Left lung (tissue), 10 donors: ENCODE results near the gene SPSB2. TPM values are rescaled to one million over a fixed set of nuclear protein-coding genes. Genes with fewer than 3 reads are reported as not detected.

ENCODE experiments used
- ATAC-seq: fragments of 200-7000 bp; cut with Tn5 transposase; one replicate; pipeline ENCODE4 v1.9.1; 2020; ENCODE audit warnings: moderate library complexity
- DNase-seq, 4 donors: peaks; one replicate each; pipeline ENCODE4 v3.0.0-alpha.2; 2013 to 2020
- H3K27ac ChIP-seq, 2 donors: fragments of 200-600 bp; sonication (generic) in 1 of 2; one replicate each; pipeline versions ENCODE4 v1.5.0 to v1.8.0; 2020 to 2021
- H3K27me3 ChIP-seq, 2 donors: fragments of 200-600 bp; sonication (generic) in 1 of 2; one replicate each; pipeline versions ENCODE4 v1.5.0 to v1.8.0; 2020 to 2021
- H3K36me3 ChIP-seq, 2 donors: fragments of 200-600 bp; sonication (generic) in 1 of 2; one replicate each; pipeline versions ENCODE4 v1.5.0 to v1.8.0; 2020 to 2021
- H3K4me1 ChIP-seq, 2 donors: fragments of 200-600 bp; one replicate each; pipeline ENCODE4 v1.8.0; 2021
- H3K4me3 ChIP-seq, 2 donors: fragments of 200-600 bp; sonication (generic) in 1 of 2; one replicate each; pipeline versions ENCODE4 v1.5.0 to v1.8.0; 2020 to 2021; ENCODE audit warnings: mild to moderate bottlenecking in 1 of 2
- H3K9me3 ChIP-seq, 2 donors: fragments of 200-600 bp; sonication (generic) in 1 of 2; one replicate each; pipeline versions ENCODE4 v1.5.0 to v1.8.0; 2020 to 2021
- intact Hi-C, 2 donors: fragments of 100-400 bp; cut with DNase I; formaldehyde crosslinking; loops; one replicate each; pipeline versions ENCODE4 v1.11.2 to v1.14.2; 2022
- polyA plus RNA-seq, 6 donors: library from polyadenylated mRNA; unstranded; fragments of 120-200 nt; gene quantifications; one replicate each; pipeline ENCODE4 v1.2.1, GENCODE V29; 2013; ENCODE audit not compliant: insufficient read length in 6 of 6
- total RNA-seq, 2 donors: library from RNA; stranded (reverse); fragmentation: NEBNext Ultra II Directional; extraction: Animal tissue kit (Norgen Biotek cat#: 25700); gene quantifications; one replicate each; pipeline ENCODE4 v1.2.1, GENCODE V29; 2021
- TF ChIP-seq, protein P1 (sequence below), 2 donors: fragments of 200-600 bp; sonication (generic) in 1 of 2; IDR thresholded peaks; one replicate each; pipeline versions ENCODE4 v1.5.0 to v1.8.0; 2021; ENCODE audit warnings: antibody characterized with exemption in 2 of 2
- donor health status: DM: no; HTN: yes; CAD: no.
- donor health status: DM: no; HTN: no; CAD: no.

The SPSB2 gene
- total and polyA plus RNA-seq, 8 donors = 3.4 to 27.1 (median 8.4) TPM

GRCh38 chr12:6822426-6823135 lies 50.5 kb downstream of the SPSB2 start:
- Histone ChIP-seq H3K27me3 (peaks cover 0 to 62% of the 10 kb centered on the region in 2 donors), H3K27ac (no peak overlapping the region), H3K9me3 (no peaks in the 10 kb centered on the region), H3K4me3 (peak overlapping the region in 1 of 2 donors; percentile 41), H3K4me1 (peaks cover 9 to 30% of the 10 kb centered on the region in 2 donors), H3K36me3 (no peaks in the 10 kb centered on the region)
- TF ChIP-seq, protein P1, sequence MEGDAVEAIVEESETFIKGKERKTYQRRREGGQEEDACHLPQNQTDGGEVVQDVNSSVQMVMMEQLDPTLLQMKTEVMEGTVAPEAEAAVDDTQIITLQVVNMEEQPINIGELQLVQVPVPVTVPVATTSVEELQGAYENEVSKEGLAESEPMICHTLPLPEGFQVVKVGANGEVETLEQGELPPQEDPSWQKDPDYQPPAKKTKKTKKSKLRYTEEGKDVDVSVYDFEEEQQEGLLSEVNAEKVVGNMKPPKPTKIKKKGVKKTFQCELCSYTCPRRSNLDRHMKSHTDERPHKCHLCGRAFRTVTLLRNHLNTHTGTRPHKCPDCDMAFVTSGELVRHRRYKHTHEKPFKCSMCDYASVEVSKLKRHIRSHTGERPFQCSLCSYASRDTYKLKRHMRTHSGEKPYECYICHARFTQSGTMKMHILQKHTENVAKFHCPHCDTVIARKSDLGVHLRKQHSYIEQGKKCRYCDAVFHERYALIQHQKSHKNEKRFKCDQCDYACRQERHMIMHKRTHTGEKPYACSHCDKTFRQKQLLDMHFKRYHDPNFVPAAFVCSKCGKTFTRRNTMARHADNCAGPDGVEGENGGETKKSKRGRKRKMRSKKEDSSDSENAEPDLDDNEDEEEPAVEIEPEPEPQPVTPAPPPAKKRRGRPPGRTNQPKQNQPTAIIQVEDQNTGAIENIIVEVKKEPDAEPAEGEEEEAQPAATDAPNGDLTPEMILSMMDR (IDR thresholded peaks at IDR 0.05) = no peak
- no peak for DNase-seq
- no peak for ATAC-seq
- intact Hi-C loops = no loop called here

GRCh38 chr12:6821591-6822425 lies 51.3 kb downstream of the SPSB2 start, which contains the start of gene GPR162:
TSS of gene GPR162 (plus strand) at chr12:6821821. CDS start at chr12:6823899, 2,078 bp downstream.
- peak within 1 kb of the TSS; percentile 13 to 53 for H3K27ac ChIP-seq
- ATAC-seq = peak; percentile 60
- DNase-seq = peak; percentile 48 to 85 (median 72)
- H3K4me1 ChIP-seq = peaks cover 3 to 25% of the 10 kb centered on the region in 2 donors
- peaks cover 0 to 54% of the 10 kb centered on the region in 2 donors for H3K27me3 ChIP-seq
- TF ChIP-seq, protein P1 (IDR thresholded peaks at IDR 0.05) = no peak
- H3K36me3 ChIP-seq = no peaks in the 10 kb centered on the region
- intact Hi-C loops = no loop called here
- peak within 1 kb of the TSS; percentile 41 for H3K4me3 ChIP-seq
- no peaks in the 10 kb centered on the region for H3K9me3 ChIP-seq

Other genes with a start within 250 kb of the SPSB2 start
- 1 to 10 TPM; 1.5 to 2.0 TPM for gene LPAR5, start 237.3 kb downstream of the SPSB2 start, total RNA-seq
- 1 to 10 TPM; 1.1 to 1.8 (median 1.4) TPM for gene LPAR5, start 237.3 kb downstream of the SPSB2 start, polyA plus RNA-seq
- 1 to 10 TPM; 4.9 to 6.3 TPM for gene ACRBP, start 225.9 kb downstream of the SPSB2 start, total RNA-seq
- gene ACRBP, start 225.9 kb downstream of the SPSB2 start, polyA plus RNA-seq = 1 to 10 TPM; 5.4 to 8.2 (median 6.4) TPM
- 10 to 100 TPM; 23.1 to 38.0 TPM for gene ING4, start 210.2 kb downstream of the SPSB2 start, total RNA-seq
- 100 to 1,000 TPM in 4 of 6 donors, 10 to 100 TPM in 2; 88.3 to 113 (median 101) TPM for gene ING4, start 210.2 kb downstream of the SPSB2 start, polyA plus RNA-seq
- gene ZNF384, start 183.9 kb downstream of the SPSB2 start, total RNA-seq = 10 to 100 TPM; 39.3 to 55.0 TPM
- gene ZNF384, start 183.9 kb downstream of the SPSB2 start, polyA plus RNA-seq = 10 to 100 TPM; 86.7 to 97.9 (median 90.2) TPM
- under 1 TPM; 0.18 to 0.44 TPM for gene PIANP, start 172.5 kb downstream of the SPSB2 start, total RNA-seq
- gene PIANP, start 172.5 kb downstream of the SPSB2 start, polyA plus RNA-seq = 1 to 10 TPM; 5.5 to 8.0 (median 6.1) TPM
- gene COPS7A, start 149.3 kb downstream of the SPSB2 start, total RNA-seq = 10 to 100 TPM; 66.0 to 67.5 TPM
- gene COPS7A, start 149.3 kb downstream of the SPSB2 start, polyA plus RNA-seq = 10 to 100 TPM; 51.4 to 55.0 (median 53.3) TPM
- gene MLF2, start 120.2 kb downstream of the SPSB2 start, total RNA-seq = 100 to 1,000 TPM; 142 to 148 TPM
- 100 to 1,000 TPM; 151 to 182 (median 167) TPM for gene MLF2, start 120.2 kb downstream of the SPSB2 start, polyA plus RNA-seq
- gene PTMS, start 106.9 kb downstream of the SPSB2 start, total RNA-seq = 100 to 1,000 TPM; 276 to 322 TPM
- 100 to 1,000 TPM; 609 to 843 (median 755) TPM for gene PTMS, start 106.9 kb downstream of the SPSB2 start, polyA plus RNA-seq
- 1 to 10 TPM in 1 of 2 donors, under 1 TPM in 1; 0.79 to 2.4 TPM for gene LAG3, start 100.8 kb downstream of the SPSB2 start, total RNA-seq
- 1 to 10 TPM; 1.1 to 3.0 (median 1.7) TPM for gene LAG3, start 100.8 kb downstream of the SPSB2 start, polyA plus RNA-seq
- gene CD4, start 83.8 kb downstream of the SPSB2 start, total RNA-seq = 10 to 100 TPM; 64.5 to 96.2 TPM
- 10 to 100 TPM; 90.2 to 97.8 (median 92.9) TPM for gene CD4, start 83.8 kb downstream of the SPSB2 start, polyA plus RNA-seq
- 10 to 100 TPM; 12.7 to 13.7 TPM for gene GPR162, start 51.5 kb downstream of the SPSB2 start, total RNA-seq
- 10 to 100 TPM in 5 of 6 donors, 1 to 10 TPM in 1; 9.0 to 15.7 (median 11.5) TPM for gene GPR162, start 51.5 kb downstream of the SPSB2 start, polyA plus RNA-seq
- 10 to 100 TPM; 18.2 to 33.6 TPM for gene P3H3, start 44.9 kb downstream of the SPSB2 start, total RNA-seq
- gene P3H3, start 44.9 kb downstream of the SPSB2 start, polyA plus RNA-seq = 10 to 100 TPM; 18.0 to 41.7 (median 22.3) TPM
- 1 to 10 TPM; 2.0 to 3.3 TPM for gene GNB3, start 32.4 kb downstream of the SPSB2 start, total RNA-seq
- gene GNB3, start 32.4 kb downstream of the SPSB2 start, polyA plus RNA-seq = 1 to 10 TPM; 3.3 to 7.2 (median 5.4) TPM
- gene CDCA3, start 22.0 kb downstream of the SPSB2 start, total RNA-seq = 1 to 10 TPM; 2.0 to 7.7 TPM
- gene CDCA3, start 22.0 kb downstream of the SPSB2 start, polyA plus RNA-seq = 10 to 100 TPM; 25.3 to 59.2 (median 33.3) TPM
- 10 to 100 TPM; 80.2 to 90.2 TPM for gene USP5, start 21.2 kb downstream of the SPSB2 start, total RNA-seq
- gene USP5, start 21.2 kb downstream of the SPSB2 start, polyA plus RNA-seq = 10 to 100 TPM; 50.8 to 66.3 (median 58.0) TPM
- 100 to 1,000 TPM; 394 to 521 TPM for gene TPI1, start 5.8 kb downstream of the SPSB2 start, total RNA-seq
- 100 to 1,000 TPM; 416 to 483 (median 444) TPM for gene TPI1, start 5.8 kb downstream of the SPSB2 start, polyA plus RNA-seq
- 10 to 100 TPM; 11.0 to 14.8 TPM for gene LRRC23, start 31.5 kb upstream of the SPSB2 start, total RNA-seq
- 10 to 100 TPM; 18.3 to 36.8 (median 25.2) TPM for gene LRRC23, start 31.5 kb upstream of the SPSB2 start, polyA plus RNA-seq
- 10 to 100 TPM; 42.3 to 50.0 TPM for gene ENO2, start 41.3 kb upstream of the SPSB2 start, total RNA-seq
- gene ENO2, start 41.3 kb upstream of the SPSB2 start, polyA plus RNA-seq = 10 to 100 TPM in 5 of 6 donors, 1 to 10 TPM in 1; 9.3 to 22.0 (median 14.3) TPM
- 100 to 1,000 TPM in 1 of 2 donors, 10 to 100 TPM in 1; 96.9 to 107 TPM for gene ATN1, start 54.7 kb upstream of the SPSB2 start, total RNA-seq
- gene ATN1, start 54.7 kb upstream of the SPSB2 start, polyA plus RNA-seq = 100 to 1,000 TPM in 5 of 6 donors, 10 to 100 TPM in 1; 94.9 to 134 (median 115) TPM
- gene RNU7-1, start 70.5 kb upstream of the SPSB2 start, total RNA-seq = not detected
- 1 to 10 TPM in 2 of 6 donors, not detected in 4; 7.9 to 9.7 TPM for gene RNU7-1, start 70.5 kb upstream of the SPSB2 start, polyA plus RNA-seq
- 100 to 1,000 TPM; 159 to 194 TPM for gene C12orf57, start 70.7 kb upstream of the SPSB2 start, total RNA-seq
- 100 to 1,000 TPM; 175 to 239 (median 204) TPM for gene C12orf57, start 70.7 kb upstream of the SPSB2 start, polyA plus RNA-seq
- gene PTPN6, start 78.1 kb upstream of the SPSB2 start, total RNA-seq = 100 to 1,000 TPM in 1 of 2 donors, 10 to 100 TPM in 1; 74.6 to 145 TPM
- 10 to 100 TPM; 17.4 to 21.2 (median 18.3) TPM for gene PTPN6, start 78.1 kb upstream of the SPSB2 start, polyA plus RNA-seq
- 100 to 1,000 TPM; 113 to 142 TPM for gene PHB2, start 97.4 kb upstream of the SPSB2 start, total RNA-seq
- 100 to 1,000 TPM; 280 to 322 (median 302) TPM for gene PHB2, start 97.4 kb upstream of the SPSB2 start, polyA plus RNA-seq
- 10 to 100 TPM; 36.3 to 46.6 TPM for gene EMG1, start 97.6 kb upstream of the SPSB2 start, total RNA-seq
- gene EMG1, start 97.6 kb upstream of the SPSB2 start, polyA plus RNA-seq = 10 to 100 TPM; 45.3 to 52.3 (median 47.6) TPM
- 100 to 1,000 TPM in 1 of 2 donors, 10 to 100 TPM in 1; 74.5 to 108 TPM for gene LPCAT3, start 145.2 kb upstream of the SPSB2 start, total RNA-seq
- 10 to 100 TPM; 54.7 to 70.7 (median 61.9) TPM for gene LPCAT3, start 145.2 kb upstream of the SPSB2 start, polyA plus RNA-seq
- 100 to 1,000 TPM; 302 to 326 TPM for gene C1S, start 187.4 kb upstream of the SPSB2 start, total RNA-seq
- 100 to 1,000 TPM; 111 to 134 (median 120) TPM for gene C1S, start 187.4 kb upstream of the SPSB2 start, polyA plus RNA-seq
- gene C1R, start 219.1 kb upstream of the SPSB2 start, total RNA-seq = 100 to 1,000 TPM; 403 to 693 TPM
- 10 to 100 TPM; 69.3 to 98.5 (median 80.1) TPM for gene C1R, start 219.1 kb upstream of the SPSB2 start, polyA plus RNA-seq
- 10 to 100 TPM; 65.9 to 72.7 TPM for gene C1RL, start 235.9 kb upstream of the SPSB2 start, total RNA-seq
- 10 to 100 TPM; 55.4 to 66.3 (median 61.4) TPM for gene C1RL, start 235.9 kb upstream of the SPSB2 start, polyA plus RNA-seq